GM23338 (cell line): ENCODE measurements around the gene AFTPH. TPM values are rescaled to one million over a fixed set of nuclear protein-coding genes. Genes with fewer than 3 reads are reported as not detected.

ENCODE experiments used
- ATAC-seq: fragments of 200-7000 bp; cut with Tn5 transposase; 3 replicates; pipeline ENCODE4 v1.9.1; 2020
- DNase-seq: peaks from one replicate; pipeline ENCODE4 v3.0.0-alpha.2; 2015; ENCODE audit warnings: low spot score
- H2AFZ ChIP-seq: fragments of 200-600 bp; sonication (generic); 2 replicates; pipeline ENCODE4 v1.8.0; 2016; ENCODE audit warnings: antibody characterized with exemption, mild to moderate bottlenecking, moderate library complexity
- H3F3A ChIP-seq: fragments of 200-600 bp; sonication (generic); replicated peaks from 2 replicates; pipeline ENCODE4 v1.8.0; 2017; ENCODE audit warnings: antibody characterized with exemption, mixed run types, low read depth
- H3K27ac ChIP-seq: fragments of 200-600 bp; sonication (generic); 2 replicates; pipeline ENCODE4 v1.6.1; 2016; ENCODE audit warnings: low read depth
- H3K27me3 ChIP-seq: fragments of 200-600 bp; sonication (generic); 2 replicates; pipeline ENCODE4 v1.8.0; 2016; ENCODE audit warnings: mild to moderate bottlenecking, mixed run types, moderate library complexity; ENCODE audit not compliant: insufficient read depth
- H3K36me3 ChIP-seq: fragments of 200-600 bp; sonication (generic); 2 replicates; pipeline ENCODE4 v1.8.0; 2016; ENCODE audit warnings: mild to moderate bottlenecking; ENCODE audit not compliant: insufficient read depth
- H3K4me1 ChIP-seq: fragments of 200-600 bp; sonication (generic); 2 replicates; pipeline ENCODE4 v1.8.0; 2016; ENCODE audit warnings: mild to moderate bottlenecking, moderate library complexity; ENCODE audit not compliant: insufficient read depth
- H3K4me2 ChIP-seq: fragments of 200-600 bp; sonication (generic); 2 replicates; pipeline ENCODE4 v1.7.1; 2017; ENCODE audit warnings: mixed run types
- H3K4me3 ChIP-seq: fragments of 200-600 bp; sonication (generic); 2 replicates; pipeline ENCODE4 v1.6.1; 2016; ENCODE audit warnings: mixed run types
- H3K79me2 ChIP-seq: fragments of 200-600 bp; sonication (generic); replicated peaks from 2 replicates; pipeline ENCODE4 v1.8.0; 2017; ENCODE audit warnings: mild to moderate bottlenecking; ENCODE audit not compliant: insufficient read depth
- H3K9me2 ChIP-seq: fragments of 200-600 bp; sonication (generic); 2 replicates; pipeline ENCODE4 v1.8.0; 2017; ENCODE audit not compliant: insufficient read depth
- H4K20me1 ChIP-seq: fragments of 200-600 bp; sonication (generic); replicated peaks from 2 replicates; pipeline ENCODE4 v1.8.0; 2017; ENCODE audit warnings: mild to moderate bottlenecking; ENCODE audit not compliant: insufficient read depth
- H3K27ac Mint-ChIP-seq: 2 replicates; pipeline ENCODE4 v1.8.0; 2020; ENCODE audit warnings: inconsistent platforms, mild to moderate bottlenecking, moderate library complexity, mixed read lengths
- H3K27me3 Mint-ChIP-seq: 3 replicates; pipeline ENCODE4 v1.8.0; 2022; ENCODE audit warnings: low read depth, mild to moderate bottlenecking, moderate library complexity, mixed read lengths, inconsistent platforms; ENCODE audit not compliant: insufficient read depth, poor library complexity
- H3K36me3 Mint-ChIP-seq: 3 replicates; pipeline ENCODE4 v1.8.0; 2021; ENCODE audit warnings: low read depth, mild to moderate bottlenecking, inconsistent platforms, moderate library complexity, mixed read lengths
- H3K4me1 Mint-ChIP-seq: 3 replicates; pipeline ENCODE4 v1.8.0; 2020; ENCODE audit warnings: mild to moderate bottlenecking, inconsistent platforms, mixed read lengths
- H3K4me3 Mint-ChIP-seq: 3 replicates; pipeline ENCODE4 v1.8.0; 2021; ENCODE audit warnings: moderate library complexity, mild to moderate bottlenecking, inconsistent platforms, mixed read lengths
- H3K9me3 Mint-ChIP-seq: 3 replicates; pipeline ENCODE4 v1.8.0; 2020; ENCODE audit warnings: moderate library complexity, mild to moderate bottlenecking, inconsistent platforms, mixed read lengths
- CREB1 ChIP-seq: fragments of 250-450 bp; sonication (Bioruptor Pico); IDR thresholded peaks from 2 replicates; pipeline ENCODE4 v1.5.0; 2020; ENCODE audit warnings: low read depth, mild to moderate bottlenecking, moderate library complexity
- CTCF ChIP-seq, 2 experiments: fragments of 200-600 bp in 1 of 2; sonication (generic) in 1 of 2; conservative IDR thresholded peaks; 2 replicates each; pipeline versions ENCODE4 v1.5.1 to v1.6.1; 2016 to 2017; ENCODE audit warnings: antibody characterized with exemption in 2 of 2, low read depth in 2 of 2, mild to moderate bottlenecking in 2 of 2, moderate library complexity in 1 of 2
- EZH2phosphoT487 ChIP-seq: fragments of 200-600 bp; sonication (generic); IDR thresholded peaks from one replicate; pipeline ENCODE4 v1.8.1; 2018; ENCODE audit warnings: antibody characterized with exemption; ENCODE audit not compliant: unreplicated experiment
- JUNB ChIP-seq: IDR thresholded peaks from one replicate; pipeline ENCODE4 v1.6.1; 2016; ENCODE audit warnings: antibody characterized with exemption; ENCODE audit not compliant: unreplicated experiment
- POLR2AphosphoS5 ChIP-seq: IDR thresholded peaks from 2 replicates; pipeline ENCODE4 v1.6.1; 2016; ENCODE audit warnings: antibody characterized with exemption, low read depth
- STAT1 ChIP-seq: IDR thresholded peaks from one replicate; pipeline ENCODE4 v1.6.1; 2016; ENCODE audit warnings: antibody characterized with exemption; ENCODE audit not compliant: unreplicated experiment
- microRNA-seq: library from miRNA; unstranded; fragments of <30 nt; microRNA quantifications from one replicate; pipeline ENCODE4, GENCODE V29; 2017
- polyA plus RNA-seq: library from polyadenylated mRNA; unstranded; fragments of >200 nt; fragmentation: Nextera tagmentation; extraction: Ambion mirVana; gene quantifications from 2 replicates; pipeline ENCODE4 v1.2.1, GENCODE V29; 2016
- small RNA-seq: library from RNA; depleted of rRNA; stranded (forward); fragments of <200 nt; gene quantifications from one replicate; pipeline ENCODE3, GENCODE V24; 2014; ENCODE audit warnings: low replicate concordance
- total RNA-seq: library from RNA; depleted of rRNA; stranded (reverse); fragments of >200 nt; shearing (Covaris generic); gene quantifications from 2 replicates; pipeline ENCODE4 v1.2.3, GENCODE V29; 2014; rRNA removed

AFTPH gene
- total and polyA plus RNA-seq, 2 experiments from 2014 or later: 14.9 to 20.6 TPM

- Mint-ChIP-seq H3K27me3 (peaks cover 18% of the 10 kb centered on the region), H3K4me1 (peaks cover 75% of the 10 kb centered on the region), H3K4me3 (no peak overlapping the region), H3K9me3 (no peaks in the 10 kb centered on the region; the same call in 2 of the 3 replicates), H3K27ac (0 out of 2 replicates have a peak overlapping the region, but pooled peaks have one; percentile 53), H3K36me3 (peaks cover 13% of the 10 kb centered on the region)
- Histone ChIP-seq H3K4me3 (no peak overlapping the region), H4K20me1 (peaks cover 22% of the 10 kb centered on the region; the same call in 1 of the 2 replicates), H2AFZ (no peak overlapping the region), H3K27ac (no peak overlapping the region), H3K79me2 (peaks cover 44% of the 10 kb centered on the region), H3K36me3 (no peaks in the 10 kb centered on the region), H3K27me3 (peaks cover 14% of the 10 kb centered on the region; the same call in 1 of the 2 replicates), H3K9me2 (no peaks in the 10 kb centered on the region), H3K4me1 (peaks cover 60% of the 10 kb centered on the region), H3F3A (0 out of 2 replicates have a peak, but pooled peaks cover 3% of the 10 kb centered on the region), H3K4me2 (peak overlapping the region; percentile 58)
- TF ChIP-seq STAT1 (no peak), EZH2phosphoT487 (no peak)
- no peak for ATAC-seq
- DNase-seq: no peak
Measured at GRCh38 chr2:64639691-64640090, 115.6 kb downstream of the AFTPH start.

- Histone ChIP-seq H3K27me3 (peaks cover 14% of the 10 kb centered on the region; the same call in 1 of the 2 replicates), H3K4me2 (peak overlapping the region; percentile 58), H3K9me2 (no peaks in the 10 kb centered on the region), H3F3A (0 out of 2 replicates have a peak, but pooled peaks cover 3% of the 10 kb centered on the region), H3K79me2 (peaks cover 44% of the 10 kb centered on the region), H2AFZ (no peak overlapping the region), H3K36me3 (no peaks in the 10 kb centered on the region), H3K27ac (peak overlapping the region; percentile 75; the same call in 1 of the 2 replicates), H3K4me3 (no peak overlapping the region), H3K4me1 (peaks cover 62% of the 10 kb centered on the region), H4K20me1 (peaks cover 17% of the 10 kb centered on the region; the same call in 1 of the 2 replicates)
- Mint-ChIP-seq H3K4me1 (peaks cover 78% of the 10 kb centered on the region), H3K36me3 (peaks cover 13% of the 10 kb centered on the region), H3K9me3 (no peaks in the 10 kb centered on the region; the same call in 2 of the 3 replicates), H3K27ac (0 out of 2 replicates have a peak overlapping the region, but pooled peaks have one; percentile 53), H3K27me3 (peaks cover 18% of the 10 kb centered on the region), H3K4me3 (peak overlapping the region; percentile 26; the same call in 1 of the 3 replicates)
- DNase-seq (no peak), ATAC-seq (peak; percentile 8)
- no peak for TF ChIP-seq POLR2AphosphoS5
- TF ChIP-seq JUNB: no peak
Measured at GRCh38 chr2:64640153-64641044, 116.3 kb downstream of the AFTPH start.

GRCh38 chr2:64641599-64641998, 117.5 kb downstream of the AFTPH start:
- peaks cover 50% of the 10 kb centered on the region for H3K79me2 ChIP-seq
- peaks cover 14% of the 10 kb centered on the region; the same call in 1 of the 2 replicates for H3K27me3 ChIP-seq
- 0 out of 2 replicates have a peak, but pooled peaks cover 3% of the 10 kb centered on the region for H3F3A ChIP-seq
- DNase-seq: no peak
- H3K27ac Mint-ChIP-seq: no peak overlapping the region
- no peaks in the 10 kb centered on the region for H3K9me2 ChIP-seq
- no peak overlapping the region; the same call in 1 of the 2 replicates for H3K4me2 ChIP-seq
- H3K4me3 Mint-ChIP-seq: no peak overlapping the region; the same call in 2 of the 3 replicates
- H3K9me3 Mint-ChIP-seq: no peaks in the 10 kb centered on the region; the same call in 2 of the 3 replicates
- H3K4me3 ChIP-seq: no peak overlapping the region
- no peak overlapping the region for H2AFZ ChIP-seq
- H3K36me3 Mint-ChIP-seq: 0 out of 3 replicates have a peak, but pooled peaks cover under 1% of the 10 kb centered on the region
- no peaks in the 10 kb centered on the region for H3K36me3 ChIP-seq
- TF ChIP-seq CREB1 (CRISPR knock-in tag) (no peak), CTCF (conservative IDR thresholded peaks at IDR 0.05; ENCODE audit: low read depth in 2 of 2) (no peak), JUNB (no peak), POLR2AphosphoS5 (no peak)
- no peak for ATAC-seq
- H3K4me1 ChIP-seq: peaks cover 69% of the 10 kb centered on the region
- H3K27me3 Mint-ChIP-seq: peaks cover 20% of the 10 kb centered on the region
- no peak overlapping the region for H3K27ac ChIP-seq
- peaks cover 80% of the 10 kb centered on the region for H3K4me1 Mint-ChIP-seq
- peaks cover 15% of the 10 kb centered on the region; the same call in 1 of the 2 replicates for H4K20me1 ChIP-seq

Small RNA genes lying within 50 kb of the gene (microRNA-seq; reads per million reads assigned to microRNA genes)
- not detected for gene MIR4434

Small RNA genes lying within 50 kb of the gene (small RNA-seq; reads per million reads assigned to genes)
- gene RNU6-100P: not detected

Other genes with a start within 250 kb of the AFTPH start
- 18.5 and 20.6 TPM in 2 replicates for gene LGALSL, start 70.2 kb upstream of the AFTPH start, total RNA-seq
- 19.0 and 28.4 TPM in 2 replicates for gene LGALSL, start 70.2 kb upstream of the AFTPH start, polyA plus RNA-seq
- 6.2 and 6.6 TPM in 2 replicates for gene SERTAD2, start 129.6 kb downstream of the AFTPH start, total RNA-seq
- 6.4 and 6.7 TPM in 2 replicates for gene SERTAD2, start 129.6 kb downstream of the AFTPH start, polyA plus RNA-seq